HG03432 (cell line): ENCODE measurements around the gene ERO1B.
A peak's percentile ranks its signal among the peaks of the same experiment; 100 is the strongest.
"Not testable (repeated sequence)": the region's sequence is repeated elsewhere in the genome, so short reads cannot be mapped to it uniquely, and the experiment has no call there.

Source experiments
- ATAC-seq: cut with Tn5 transposase; IDR thresholded peaks from one replicate; pipeline ENCODE4 v1.9.1; 2021; ENCODE audit warnings: mild to moderate bottlenecking, moderate library complexity; ENCODE audit not compliant: unreplicated experiment

ERO1B gene

GRCh38 chr1:236281654-236282424, at the start of gene ERO1B:
TSS of gene ERO1B (minus strand) at chr1:236281958. CDS start at chr1:236281783, 175 bp downstream.
- peak; percentile 85 for ATAC-seq

GRCh38 chr1:236331412-236331811, 49.7 kb upstream of the ERO1B start:
- not testable (repeated sequence) for ATAC-seq

DNA sequence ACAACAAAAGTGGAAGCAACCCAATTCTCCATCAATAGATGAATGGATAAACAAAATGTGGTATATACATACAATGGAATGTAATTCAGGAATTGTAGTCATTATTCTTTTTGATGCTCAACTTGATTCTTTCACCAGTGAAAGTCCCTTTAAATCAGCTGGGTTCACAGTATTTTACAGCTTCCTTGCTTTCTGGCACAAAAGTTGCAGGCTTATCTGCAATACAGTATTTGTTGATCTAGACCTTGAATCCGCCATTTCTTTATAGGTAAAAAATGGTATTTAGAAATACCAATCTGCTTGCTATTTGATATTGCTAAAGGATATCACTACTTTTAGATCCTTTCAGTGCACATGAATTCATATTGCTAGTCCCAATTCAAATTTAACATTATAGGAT, 44.7 kb upstream of the ERO1B start:
- no peak for ATAC-seq

GRCh38 chr1:236325567-236325966, 43.8 kb upstream of the ERO1B start:
- no peak for ATAC-seq

GRCh38 chr1:236323819-236324411, 42.2 kb upstream of the ERO1B start:
- no peak for ATAC-seq

DNA sequence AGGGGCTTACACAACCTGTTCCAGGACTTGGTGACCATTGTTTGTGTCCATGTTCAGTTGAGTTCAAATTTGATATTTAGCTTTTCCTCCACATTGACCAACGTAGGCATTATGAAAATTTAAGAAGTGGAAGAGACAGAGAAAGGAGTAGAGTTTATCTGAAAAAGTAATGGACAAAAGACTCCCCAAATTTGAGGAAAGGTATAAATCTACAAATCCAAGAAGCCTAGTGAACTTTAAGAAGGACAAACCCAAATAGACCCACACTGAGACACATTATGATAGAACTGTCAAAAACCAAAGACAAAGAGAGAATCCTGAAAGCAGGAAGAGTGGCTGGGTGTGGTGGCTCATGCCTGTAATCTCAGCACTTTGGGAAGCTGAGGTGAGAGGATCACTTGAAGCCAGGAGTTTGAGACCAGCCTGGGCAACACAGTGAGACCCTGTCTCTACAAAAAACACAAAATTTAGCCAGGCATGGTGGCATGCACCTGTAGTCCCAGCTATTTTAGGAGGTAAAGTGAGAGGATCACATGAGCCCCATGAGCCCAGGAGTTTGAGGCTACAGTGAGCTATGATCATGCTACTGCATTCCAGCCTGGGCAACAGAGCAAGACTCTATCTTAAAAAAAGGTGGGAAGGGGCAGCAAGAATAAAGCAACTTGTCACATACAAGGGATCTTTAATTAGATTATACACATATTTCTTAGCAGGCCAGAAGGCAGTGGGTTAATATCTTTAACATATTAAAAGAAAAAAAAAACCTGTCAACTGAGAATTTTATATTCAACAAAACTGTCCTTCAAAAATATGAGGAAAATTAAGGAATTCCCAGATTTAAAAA, 41.0 kb upstream of the ERO1B start:
- ATAC-seq = no peak

- no peak for ATAC-seq
Measured at GRCh38 chr1:236321101-236321500, 39.3 kb upstream of the ERO1B start.

GRCh38 chr1:236320671-236321070, 38.9 kb upstream of the ERO1B start:
- ATAC-seq = no peak

DNA sequence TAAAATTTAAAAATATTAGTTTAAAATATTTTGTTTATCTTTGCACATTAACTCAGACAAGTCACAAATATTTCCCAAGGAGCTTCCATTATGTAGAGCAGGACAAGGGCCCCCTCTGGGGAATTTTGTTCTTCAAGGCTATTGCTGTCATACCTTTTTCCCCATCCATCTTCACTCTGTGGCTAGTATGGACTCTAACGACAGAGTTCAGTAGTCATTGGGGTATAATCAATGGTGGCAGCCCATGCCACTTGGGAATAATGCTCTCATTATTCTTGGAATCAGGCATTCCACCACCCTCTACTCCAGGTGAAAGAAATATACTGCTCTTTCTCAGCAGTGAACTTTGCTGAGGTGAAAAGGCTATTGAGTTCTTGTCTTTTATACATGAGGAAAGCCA, 38.5 kb upstream of the ERO1B start:
- no peak for ATAC-seq

DNA sequence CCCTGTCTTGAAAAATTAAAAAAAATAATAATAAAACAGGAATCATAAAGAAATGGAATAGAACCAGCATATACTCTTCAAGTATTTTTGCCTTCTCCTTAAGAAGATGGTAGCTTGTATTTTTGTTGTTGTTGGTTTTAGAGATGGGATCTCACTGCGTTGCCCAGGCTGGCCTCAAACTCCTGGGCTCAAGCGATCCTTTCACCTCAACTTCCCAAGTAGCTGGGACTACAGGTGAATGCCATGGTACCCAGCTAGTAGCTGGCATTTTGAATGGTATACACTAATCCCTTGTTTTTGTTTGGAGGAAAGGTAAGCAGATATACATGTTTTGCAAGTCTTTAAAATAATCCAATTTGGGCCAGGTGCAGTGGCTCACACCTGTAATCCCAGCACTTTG, 34.7 kb upstream of the ERO1B start:
- no peak for ATAC-seq

DNA sequence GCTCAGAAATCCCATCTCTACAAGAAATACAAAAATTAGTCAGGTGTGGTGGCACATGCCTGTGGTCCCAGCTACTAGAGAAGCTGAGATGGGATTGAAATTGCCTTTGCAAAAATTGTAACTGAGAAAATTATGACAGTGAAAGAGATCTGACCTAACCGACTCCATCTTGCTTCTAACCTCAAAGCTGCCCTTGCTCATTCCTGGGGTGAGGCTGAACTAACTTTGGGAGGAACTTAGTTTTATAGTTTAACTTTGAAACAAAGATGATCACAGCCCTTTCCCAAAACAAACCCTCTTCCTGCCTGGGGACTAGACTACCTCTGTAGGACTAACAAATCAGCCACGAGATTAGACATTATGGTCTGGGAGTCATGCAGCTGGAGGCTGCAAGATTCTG, 33.8 kb upstream of the ERO1B start:
- no peak for ATAC-seq

DNA sequence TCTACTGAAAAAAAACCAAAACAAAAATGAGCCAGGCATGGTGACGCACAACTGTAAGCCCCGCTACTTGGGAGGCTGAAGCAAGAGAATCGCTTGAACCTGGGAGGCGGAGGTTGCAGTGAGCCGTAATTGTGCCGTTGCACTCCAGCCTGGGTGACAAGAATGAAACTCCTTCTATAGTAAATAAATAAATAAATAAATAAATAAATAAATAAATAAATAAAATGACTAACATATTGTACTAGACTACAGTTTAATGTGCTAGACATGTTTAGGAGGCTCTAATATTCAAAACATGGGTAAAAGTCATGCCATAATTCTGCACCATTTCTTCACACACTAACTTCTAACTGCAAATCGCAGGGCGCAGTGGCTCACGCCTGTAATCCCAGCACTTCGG, 33.3 kb upstream of the ERO1B start:
- ATAC-seq = no peak

GRCh38 chr1:236314050-236314449, 32.3 kb upstream of the ERO1B start:
- not testable (repeated sequence) for ATAC-seq

DNA sequence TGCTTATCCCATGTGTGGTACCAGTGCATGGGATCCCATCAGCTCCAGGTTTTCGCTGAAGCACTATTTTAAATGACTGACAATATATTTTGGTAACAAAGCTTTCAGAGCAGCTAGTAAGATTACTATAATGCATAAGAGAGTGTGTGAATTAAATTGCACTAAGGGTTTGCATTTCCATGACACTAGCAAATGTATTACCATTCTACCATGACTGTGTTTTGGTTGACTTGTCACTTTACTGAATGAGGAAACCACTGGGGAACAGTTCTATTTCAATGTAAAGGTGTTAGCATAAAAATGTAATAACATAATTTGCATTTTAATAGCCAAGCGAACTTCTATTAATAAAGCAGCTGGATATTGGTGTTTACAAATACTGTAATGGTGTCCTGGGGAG, 31.7 kb upstream of the ERO1B start:
- no peak for ATAC-seq

DNA sequence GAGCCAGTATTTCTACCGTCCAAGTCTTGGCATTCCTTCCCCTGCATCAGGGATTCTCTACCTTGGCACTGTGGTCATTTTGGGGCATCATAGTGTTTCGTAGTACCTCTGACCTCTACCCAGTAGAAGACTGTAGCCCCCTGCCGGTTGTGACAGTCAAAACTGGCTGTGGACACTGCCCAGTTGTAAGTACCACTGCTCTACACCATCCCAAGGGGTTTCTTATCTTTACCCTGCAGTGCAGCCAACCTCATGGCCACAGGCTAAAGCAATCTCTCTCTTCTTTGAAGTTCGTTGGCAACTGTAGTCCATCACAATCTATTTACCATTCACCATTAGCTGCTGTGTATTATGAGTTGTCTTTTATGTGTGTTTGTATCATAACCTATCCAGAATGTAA, 29.3 kb upstream of the ERO1B start:
- no peak for ATAC-seq

DNA sequence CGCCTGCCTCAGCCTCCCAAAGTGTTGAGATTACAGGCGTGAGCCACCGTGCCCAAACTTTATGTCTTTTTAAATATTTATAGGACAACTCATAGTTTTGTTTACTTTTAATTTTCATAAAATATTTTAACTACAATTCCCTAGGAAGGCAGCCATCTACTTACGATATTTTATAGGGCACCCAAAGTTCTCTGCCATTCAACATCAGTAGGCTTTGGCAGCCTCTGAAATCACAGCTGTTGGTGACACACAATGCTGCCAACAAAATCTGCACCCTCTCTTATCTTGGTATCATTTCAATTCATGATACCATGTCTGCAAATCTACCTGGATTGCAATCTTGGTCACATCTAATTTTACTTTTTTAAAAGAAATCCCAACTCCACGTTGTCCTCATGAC, 27.1 kb upstream of the ERO1B start:
- no peak for ATAC-seq

DNA sequence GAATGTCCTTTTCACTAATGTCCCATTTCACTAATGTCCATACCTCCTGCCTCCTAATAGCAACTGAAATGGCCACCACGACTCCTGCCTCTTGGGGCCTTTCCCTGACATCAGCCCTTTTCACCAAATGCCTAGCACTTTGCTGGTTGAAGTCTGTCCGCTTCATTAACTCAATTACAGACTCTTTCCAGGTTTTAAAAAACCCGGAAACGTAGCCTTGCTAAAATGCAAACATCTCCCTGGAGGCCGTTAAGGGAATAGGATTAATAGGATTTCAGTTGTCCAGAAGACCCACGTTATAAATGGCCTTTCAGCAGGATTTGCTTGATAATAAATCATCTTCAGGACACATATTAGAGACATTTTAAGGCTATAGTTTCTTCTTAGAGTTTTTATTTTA, 25.7 kb upstream of the ERO1B start:
- ATAC-seq = no peak

GRCh38 chr1:236304682-236305081, 22.9 kb upstream of the ERO1B start:
- ATAC-seq = no peak

DNA sequence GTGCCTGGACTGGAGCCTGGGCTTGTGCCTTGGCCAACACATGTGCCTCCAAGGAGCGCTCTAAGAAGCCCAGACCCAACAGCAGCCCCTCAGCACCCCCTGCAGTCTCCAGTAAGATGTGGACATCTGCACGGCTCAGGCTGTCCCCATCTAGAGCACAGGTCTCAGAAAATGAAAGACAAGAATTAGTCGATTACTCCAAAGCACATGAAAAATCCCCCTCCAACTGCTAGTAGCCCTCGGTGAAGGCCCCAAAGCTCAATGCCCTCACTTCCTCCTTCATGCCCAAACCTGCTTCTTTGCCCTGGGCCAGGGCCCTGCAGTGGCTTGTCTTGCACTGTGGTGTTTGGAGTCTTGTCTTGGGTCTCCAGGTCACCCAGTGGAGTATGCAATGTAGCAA, 21.9 kb upstream of the ERO1B start:
- ATAC-seq = peak; percentile 82

- no peak for ATAC-seq
Measured at GRCh38 chr1:236302941-236303340, 21.2 kb upstream of the ERO1B start.

GRCh38 chr1:236301958-236302335, 20.2 kb upstream of the ERO1B start:
- no peak for ATAC-seq
